NAMALWA (cell line): ENCODE measurements around the gene FLYWCH2.

Experiments
- DNase-seq: peaks from one replicate; pipeline ENCODE4 v3.0.0-alpha.2; 2015; ENCODE audit warnings: low spot score

FLYWCH2 gene

GRCh38 chr16:2882650-2883457 lies at the start of gene FLYWCH2:
TSS of gene FLYWCH2 (plus strand) at chr16:2883215. CDS start at chr16:2896450, 13,235 bp downstream.
- DNase-seq: peak; percentile 99

GRCh38 chr16:2833776-2834175 lies 49.2 kb upstream of the FLYWCH2 start:
- no peak for DNase-seq

- DNase-seq: no peak
Observed at GRCh38 chr16:2834968-2835367, 48.0 kb upstream of the FLYWCH2 start.

- no peak for DNase-seq
Observed at GRCh38 chr16:2835638-2836493, 47.1 kb upstream of the FLYWCH2 start.

- no peak for DNase-seq
Observed at GRCh38 chr16:2836646-2837508, 46.1 kb upstream of the FLYWCH2 start.

GRCh38 chr16:2838928-2839327 lies 44.1 kb upstream of the FLYWCH2 start:
- peak; percentile 64 for DNase-seq

GRCh38 chr16:2839650-2840450 lies 43.2 kb upstream of the FLYWCH2 start:
- DNase-seq: no peak

GRCh38 chr16:2840914-2841313 lies 42.1 kb upstream of the FLYWCH2 start:
- DNase-seq: no peak

GRCh38 chr16:2841606-2842339 lies 41.2 kb upstream of the FLYWCH2 start:
- no peak for DNase-seq

- no peak for DNase-seq
Observed at GRCh38 chr16:2842340-2843000, 40.5 kb upstream of the FLYWCH2 start.

- DNase-seq: no peak
Observed at GRCh38 chr16:2843526-2843925, 39.5 kb upstream of the FLYWCH2 start.

- DNase-seq: no peak
Observed at GRCh38 chr16:2845116-2845515, 37.9 kb upstream of the FLYWCH2 start.

GRCh38 chr16:2846511-2847310 lies 36.3 kb upstream of the FLYWCH2 start:
- DNase-seq: no peak

- DNase-seq: no peak
Observed at GRCh38 chr16:2848933-2849725, 33.9 kb upstream of the FLYWCH2 start.

- no peak for DNase-seq
Observed at GRCh38 chr16:2852003-2852730, 30.8 kb upstream of the FLYWCH2 start.

- DNase-seq: no peak
Observed at GRCh38 chr16:2852731-2853507, 30.1 kb upstream of the FLYWCH2 start.

- no peak for DNase-seq
Observed at GRCh38 chr16:2853531-2854073, 29.4 kb upstream of the FLYWCH2 start.
